Left cardiac atrium (tissue), 4 donors: ENCODE measurements around the gene IMMT. TPM values are rescaled to one million over a fixed set of nuclear protein-coding genes. Genes with fewer than 3 reads are reported as not detected.

Experiments
- ATAC-seq, 2 donors: fragments of 200-7000 bp; cut with Tn5 transposase; one replicate each; pipeline ENCODE4 v1.9.1; 2020; ENCODE audit warnings: mild to moderate bottlenecking in 2 of 2, moderate library complexity in 2 of 2
- DNase-seq: peaks from one replicate; pipeline ENCODE4 v3.0.0-alpha.2; 2020
- intact Hi-C, 2 donors: fragments of 100-400 bp; cut with DNase I; formaldehyde crosslinking; loops; one replicate each; pipeline versions ENCODE4 v1.14.1 to v1.15.1; 2022 to 2023
- total RNA-seq, 2 donors: library from RNA; stranded (reverse); fragmentation: NEBNext Ultra II Directional; extraction: Animal tissue kit (Norgen Biotek cat#: 25700); gene quantifications; one replicate each; pipeline ENCODE4 v1.2.1, GENCODE V29; 2021
- donor health status: DM: no; HTN: yes; CAD: no.
- donor health status: DM: no; HTN: yes; CAD: no; lungs with severe emphysema.
- donor health status: DM: yes; HTN: yes; CAD: no.
- donor health status: Dilated cardiomyopathy.

The IMMT gene
- total RNA-seq, 2 donors from 2014 or later: 188 to 212 TPM

DNA sequence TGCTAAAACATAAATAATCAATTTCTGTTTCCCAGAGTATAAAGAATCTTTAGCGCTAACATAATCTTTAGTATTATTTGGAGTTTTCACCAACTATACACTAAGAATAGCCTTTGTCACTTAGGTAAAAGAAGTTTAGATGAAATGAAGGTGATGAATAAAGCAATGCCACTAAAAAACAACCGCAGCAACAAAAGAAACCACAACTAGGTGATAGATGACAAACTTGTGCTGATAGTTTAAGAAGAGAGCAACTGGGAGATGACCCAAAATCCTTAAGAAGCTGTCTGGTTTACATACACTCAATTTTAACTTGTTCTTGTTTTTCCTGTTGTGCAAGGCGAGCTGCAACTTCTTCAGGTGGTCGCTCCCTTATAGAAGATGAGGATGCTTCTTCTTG lies 24.8 kb downstream of the IMMT start:
- ATAC-seq: no peak
- no peak for DNase-seq
- intact Hi-C loops: loop anchor here in 1 of 2 donors (5.0 kb wide), 1 partner anchor 38 kb away; no protein-coding TSS in a partner anchor

DNA sequence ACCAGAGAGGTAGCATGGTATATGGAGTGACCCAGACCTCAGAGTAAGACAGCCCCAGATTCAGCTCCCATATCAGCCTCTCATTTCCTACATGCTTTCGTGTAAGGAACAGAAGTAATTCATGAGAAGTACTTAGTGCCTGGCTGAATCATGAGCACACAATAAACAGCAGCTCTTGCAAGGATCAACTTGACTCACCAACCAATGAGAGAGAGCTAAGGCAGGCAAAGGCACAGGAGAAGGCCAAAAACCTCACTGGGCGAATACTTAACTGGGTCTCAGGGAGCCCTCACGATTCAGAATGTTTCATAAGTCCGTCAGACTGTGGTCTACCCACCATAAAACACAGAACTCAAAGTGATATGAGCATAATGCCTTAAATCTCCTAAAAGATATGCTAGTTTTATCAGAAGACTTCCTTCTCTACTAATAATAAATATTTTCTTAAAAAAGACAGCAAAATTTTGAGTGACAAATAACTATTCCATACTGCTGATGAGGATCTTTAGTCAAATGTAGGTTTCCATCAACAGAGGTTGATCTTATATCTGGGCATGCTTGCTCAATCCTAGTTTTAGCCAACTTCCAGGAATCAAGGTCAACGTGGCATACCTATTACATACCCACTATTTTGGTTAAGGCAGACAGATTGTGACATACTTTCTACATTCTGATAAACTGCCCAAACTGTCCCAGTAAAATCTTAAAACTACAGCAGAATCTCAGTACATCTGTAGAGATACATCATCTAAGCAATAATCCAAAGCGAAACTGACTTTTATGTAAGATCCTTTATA lies 34.9 kb downstream of the IMMT start:
- DNase-seq: no peak
- no peak for ATAC-seq
- intact Hi-C loops: loop anchor here (5.0 kb wide), 2 partner anchors 33 to 38 kb away; no protein-coding TSS in a partner anchor

DNA sequence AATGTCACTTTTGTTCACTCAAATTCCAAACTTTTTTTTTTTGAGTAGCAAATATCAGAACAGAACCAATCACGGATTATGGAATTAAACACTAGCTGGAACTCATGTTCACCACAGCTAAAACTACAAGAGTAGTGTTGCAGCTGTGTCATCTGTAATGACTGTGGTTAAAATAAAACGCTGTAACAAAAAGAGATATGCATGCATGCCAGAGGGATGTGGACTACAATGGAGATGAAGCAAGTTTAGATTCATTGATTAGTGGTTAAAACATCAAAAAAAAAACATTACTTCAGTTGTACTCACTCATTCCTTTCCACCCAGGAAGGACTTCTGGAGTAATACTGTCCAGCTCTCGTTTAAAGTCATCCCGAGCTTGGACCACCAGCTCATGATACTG lies 37.0 kb downstream of the IMMT start:
- DNase-seq (no peak), ATAC-seq (no peak)
- intact Hi-C loops: no loop called here

DNA sequence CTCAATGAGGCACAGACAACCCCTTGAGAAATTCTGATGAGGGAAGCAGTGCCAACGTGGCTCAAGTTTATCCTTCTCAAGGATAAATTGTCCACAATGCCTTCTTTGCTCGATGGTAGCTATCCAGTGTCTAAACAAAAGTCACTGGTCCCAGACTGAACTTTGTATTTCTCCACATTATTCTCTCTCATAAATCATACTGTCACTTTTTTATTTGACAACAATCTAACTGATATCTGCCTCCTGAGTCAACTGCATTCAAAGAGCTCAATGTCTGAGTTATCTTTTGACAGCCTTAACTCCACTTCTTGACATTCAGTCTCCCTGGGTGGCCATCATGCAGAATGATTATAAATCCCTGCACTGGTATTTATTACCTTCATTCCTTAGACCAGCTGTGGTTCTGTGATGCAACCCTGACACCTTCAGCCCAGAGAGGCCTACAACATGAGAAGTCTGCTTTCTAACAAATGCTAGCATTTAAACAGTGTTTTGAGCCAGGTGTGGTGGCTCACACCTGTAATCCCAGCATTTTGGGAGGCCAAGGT lies 38.2 kb downstream of the IMMT start:
- intact Hi-C loops: no loop called here
- DNase-seq: no peak
- ATAC-seq: no peak

DNA sequence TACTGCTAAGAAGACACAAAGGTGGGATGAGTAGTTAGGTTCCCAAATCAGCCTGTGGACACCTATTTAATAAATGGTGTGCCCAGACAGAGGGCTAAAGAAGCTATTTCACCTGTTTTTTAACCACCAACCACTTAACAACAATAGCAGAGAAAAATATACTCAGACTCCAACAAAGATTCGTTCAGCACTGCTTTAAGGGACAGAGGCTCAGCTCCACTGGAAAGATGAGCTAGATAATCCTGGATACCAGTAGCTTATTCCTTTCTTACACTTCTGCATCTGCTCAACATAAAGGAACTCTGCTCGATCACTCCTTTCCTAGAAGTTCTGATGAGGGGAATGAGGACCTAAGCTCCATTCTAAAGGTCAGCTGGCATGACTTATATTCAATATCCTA lies 44.8 kb downstream of the IMMT start:
- intact Hi-C loops: no loop called here
- ATAC-seq (no peak), DNase-seq (no peak)

DNA sequence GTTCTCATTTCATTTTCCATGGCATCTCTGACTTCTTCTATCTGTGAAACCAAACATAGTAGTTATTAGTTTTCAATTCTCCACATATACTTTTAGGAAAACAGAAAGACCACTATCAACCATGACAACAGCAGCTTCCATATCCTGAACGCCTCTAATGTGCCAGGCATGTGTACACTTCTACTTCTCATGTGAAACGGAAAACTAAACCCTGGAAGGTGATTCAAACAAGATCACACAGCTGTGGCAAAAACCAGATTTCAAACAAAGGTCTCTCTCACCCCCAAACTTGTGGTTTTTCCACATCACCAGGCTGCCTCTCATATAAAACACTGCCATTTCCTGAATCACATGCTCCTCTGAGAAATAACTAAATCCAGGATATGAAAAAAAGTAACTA lies 47.5 kb downstream of the IMMT start:
- no peak for ATAC-seq
- intact Hi-C loops: no loop called here

DNA sequence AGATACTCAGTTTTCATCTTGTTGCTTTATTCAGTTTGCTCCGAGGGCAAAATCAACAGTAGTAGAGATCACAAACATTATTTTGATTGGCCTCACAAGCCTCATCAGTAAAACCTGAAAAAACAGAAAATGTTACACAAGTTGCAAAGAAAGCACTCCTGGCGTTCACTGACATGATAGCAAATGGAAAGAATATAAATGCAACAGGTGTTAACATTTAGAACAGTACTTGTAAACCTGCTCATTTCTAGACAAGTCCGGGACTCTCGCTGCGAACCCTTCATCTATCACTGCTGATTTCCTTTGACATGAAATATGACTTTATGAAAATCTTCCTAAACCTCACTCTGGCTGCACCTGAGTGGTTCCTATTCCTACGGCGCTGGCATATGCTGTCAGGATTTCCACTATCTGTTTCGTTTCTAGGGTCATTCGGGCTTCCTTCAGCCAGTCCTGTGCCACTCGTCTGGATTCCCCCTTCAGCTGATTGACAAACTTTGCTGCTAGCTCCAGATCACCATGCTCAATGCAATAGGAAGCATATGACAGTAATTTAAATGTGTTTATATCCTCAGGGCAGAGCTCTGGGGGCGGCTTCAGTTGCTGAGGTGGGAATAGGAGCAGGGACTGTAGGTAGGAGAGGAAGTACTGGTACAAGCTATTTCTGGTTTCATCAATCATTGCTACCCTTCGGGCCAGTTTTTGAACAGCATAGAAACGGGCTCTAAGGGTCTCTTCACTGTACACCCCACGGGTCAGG lies 51.2 kb downstream of the IMMT start:
- no peak for ATAC-seq
- no peak for DNase-seq
- intact Hi-C loops: no loop called here

More for the DNA sequence above, 47.5 kb downstream of the IMMT start:
- no peak for DNase-seq

DNA sequence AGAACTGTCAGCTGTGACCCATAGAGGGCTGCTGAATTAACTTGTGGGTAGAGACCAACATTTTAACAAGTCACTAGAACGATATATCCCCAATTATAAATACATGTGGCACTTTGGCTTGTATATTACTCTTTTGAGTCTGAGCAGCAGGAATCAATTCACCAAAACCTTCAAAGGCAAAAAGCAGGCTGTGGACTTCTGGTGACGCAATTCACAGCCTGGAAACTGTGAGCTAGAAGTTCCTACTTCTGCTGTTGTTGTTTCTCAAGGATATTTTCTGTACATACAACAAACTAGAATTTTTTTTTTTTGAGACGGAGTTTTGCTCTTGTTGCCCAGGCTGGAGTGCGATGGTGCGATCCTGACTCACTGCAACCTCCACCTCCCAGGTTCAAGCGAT lies 52.0 kb downstream of the IMMT start:
- intact Hi-C loops: no loop called here
- DNase-seq: no peak
- no peak for ATAC-seq

DNA sequence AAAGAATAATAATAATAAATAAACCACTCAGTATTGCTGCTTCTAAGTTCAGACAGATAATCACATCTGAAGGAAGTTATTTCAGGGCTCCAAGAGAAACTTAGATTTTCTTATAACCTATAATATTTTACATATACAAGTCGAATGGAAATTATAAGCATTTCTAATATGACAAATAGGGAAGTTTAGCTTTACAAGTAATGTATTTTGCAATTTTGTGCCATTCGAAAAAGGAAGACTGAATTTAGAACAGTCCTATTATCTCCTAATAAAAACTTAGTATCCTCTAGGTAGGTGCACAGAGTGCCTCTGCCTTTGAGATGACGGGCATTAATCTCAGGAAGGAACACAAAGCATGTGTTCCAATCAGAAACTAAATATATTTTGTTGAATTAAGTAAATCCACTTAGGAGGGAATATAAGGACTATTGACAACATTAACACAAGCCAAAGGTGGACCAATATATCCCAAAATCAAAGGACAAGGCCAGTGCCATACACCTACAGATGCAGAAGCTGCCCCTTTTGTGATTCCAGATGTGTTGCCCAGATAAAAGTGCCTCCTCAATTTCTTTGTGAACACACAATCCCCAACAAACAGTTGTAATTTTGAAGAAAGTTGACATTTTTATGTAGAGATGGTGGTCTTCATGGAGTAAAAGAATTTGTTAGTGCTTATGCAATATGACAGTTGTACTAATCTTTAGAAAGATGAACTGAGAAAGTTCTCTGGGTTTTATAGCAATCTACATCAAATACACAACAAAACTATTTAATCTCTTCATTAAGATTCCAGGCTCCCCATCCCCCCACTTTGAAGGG lies 52.6 kb downstream of the IMMT start:
- DNase-seq (no peak), ATAC-seq (no peak)
- intact Hi-C loops: no loop called here

DNA sequence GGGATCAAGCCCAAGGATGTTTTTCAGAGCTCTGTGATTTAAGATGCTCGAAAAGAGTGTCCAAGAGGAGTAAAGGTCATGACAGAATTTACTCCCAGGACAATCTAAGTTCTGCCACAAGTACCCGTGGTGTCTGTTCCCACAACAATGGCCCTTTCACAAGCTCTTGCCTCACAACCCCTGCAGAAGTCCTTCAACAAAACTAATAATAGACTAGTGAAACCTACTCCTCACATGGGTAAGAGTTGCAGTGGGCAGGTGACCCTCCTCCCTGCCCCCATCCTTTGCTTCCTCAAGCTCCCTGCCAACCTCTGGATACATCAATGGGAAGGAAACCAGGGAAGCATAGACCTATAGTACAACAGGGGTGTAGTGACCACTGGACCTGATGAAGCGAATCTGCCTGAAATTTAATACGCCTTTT lies 54.3 kb downstream of the IMMT start:
- ATAC-seq (no peak), DNase-seq (no peak)
- intact Hi-C loops: no loop called here

DNA sequence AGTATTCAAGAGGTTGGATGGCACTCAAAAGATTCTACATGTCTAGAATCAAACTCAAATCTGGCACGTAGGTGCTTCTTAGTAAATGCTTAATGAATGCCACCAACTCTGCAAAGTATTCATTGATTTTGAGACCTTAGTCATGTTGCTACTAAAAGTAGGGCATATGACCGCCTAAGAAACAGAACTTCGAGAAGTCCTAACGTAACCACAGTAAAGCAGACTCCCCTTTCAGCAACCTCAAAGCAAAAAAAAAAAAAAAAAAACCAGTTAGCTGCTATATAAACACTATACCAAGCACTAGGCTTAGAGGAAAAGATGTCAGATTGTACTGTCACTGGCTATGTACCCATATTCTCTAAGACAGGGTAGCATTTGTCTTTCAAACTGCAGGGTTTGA lies 55.3 kb downstream of the IMMT start:
- intact Hi-C loops: no loop called here
- DNase-seq (no peak), ATAC-seq (no peak)

DNA sequence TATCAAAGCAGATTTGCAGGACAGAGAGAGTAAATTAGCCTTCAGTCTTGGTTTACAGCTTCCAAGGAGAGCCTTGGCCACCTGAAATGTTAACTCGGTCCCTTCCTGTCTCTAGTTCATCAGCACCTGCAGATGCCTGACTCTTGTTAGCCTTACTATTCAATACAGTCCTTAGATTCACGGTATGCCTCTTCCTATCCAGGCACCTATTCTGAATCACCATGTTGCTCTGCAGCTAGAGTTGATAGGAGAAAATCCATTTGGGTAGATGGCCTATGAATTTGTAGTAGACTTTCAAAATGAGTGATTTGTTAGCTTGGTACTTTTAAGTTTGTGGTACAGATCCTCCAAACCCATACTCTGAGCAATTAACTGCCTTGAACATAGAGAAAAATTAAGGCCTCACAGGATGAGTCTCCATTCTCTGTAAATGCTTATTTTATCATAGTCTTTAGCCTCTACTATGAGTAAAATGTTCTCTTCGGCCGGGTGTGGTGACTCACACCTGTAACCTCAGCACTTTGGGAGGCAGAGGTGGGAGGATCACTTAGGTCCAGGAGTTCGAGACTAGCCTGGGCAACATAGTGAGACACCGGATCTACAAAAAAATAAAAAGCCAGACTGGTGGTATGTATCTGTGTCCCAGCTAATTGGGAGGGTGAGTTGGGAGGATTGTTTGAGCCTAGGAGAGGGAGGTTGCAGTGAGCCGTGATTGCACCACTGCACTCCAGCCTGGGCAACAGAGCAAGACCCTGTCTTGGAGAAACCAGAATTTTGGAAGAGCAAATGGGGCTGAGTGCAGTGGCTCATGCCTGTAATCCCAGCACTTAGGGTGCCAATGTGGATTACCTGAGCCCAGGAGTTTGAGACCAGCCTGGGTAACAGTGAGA lies 56.3 kb downstream of the IMMT start:
- DNase-seq: no peak
- no peak for ATAC-seq
- intact Hi-C loops: no loop called here

DNA sequence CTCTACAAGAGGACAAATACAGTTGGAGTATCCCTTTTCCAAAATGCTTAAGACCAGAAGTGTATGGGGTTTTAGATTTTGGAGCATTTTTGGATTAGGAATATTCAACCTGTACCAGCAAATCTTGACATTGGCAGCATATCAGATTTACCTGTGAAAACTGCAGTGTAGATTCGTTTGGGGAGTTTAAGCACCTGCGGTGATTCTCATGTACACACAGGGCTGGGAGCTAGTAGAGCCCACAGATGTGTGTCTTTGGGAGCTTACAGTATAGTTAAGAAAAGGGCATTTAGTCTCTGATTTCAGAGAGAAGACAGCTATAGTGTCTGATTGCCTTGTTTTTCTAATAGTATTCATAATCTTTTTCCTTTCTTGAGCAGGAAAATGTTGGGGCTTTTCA lies 59.1 kb downstream of the IMMT start:
- DNase-seq (no peak), ATAC-seq (no peak)
- intact Hi-C loops: no loop called here

DNA sequence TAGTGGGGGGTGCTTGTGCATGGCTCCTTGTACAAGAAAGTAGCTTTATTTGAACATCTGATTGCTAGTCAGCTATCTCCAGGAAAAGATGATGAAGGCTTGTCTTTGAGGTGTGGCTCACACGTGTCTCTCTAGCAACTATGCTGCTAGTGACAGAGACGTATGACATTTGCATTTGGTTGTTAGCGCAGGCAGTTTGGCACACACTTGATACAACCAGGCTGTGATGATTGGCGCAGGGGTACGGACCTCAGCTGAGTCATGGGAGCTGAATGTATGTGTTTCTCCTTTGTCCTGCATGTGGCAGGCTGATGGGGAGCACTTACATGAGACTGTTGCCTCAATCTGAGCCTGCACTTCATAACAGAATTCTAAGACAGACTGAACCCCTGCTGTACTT lies 59.6 kb downstream of the IMMT start:
- ATAC-seq (no peak), DNase-seq (no peak)
- intact Hi-C loops: no loop called here

DNA sequence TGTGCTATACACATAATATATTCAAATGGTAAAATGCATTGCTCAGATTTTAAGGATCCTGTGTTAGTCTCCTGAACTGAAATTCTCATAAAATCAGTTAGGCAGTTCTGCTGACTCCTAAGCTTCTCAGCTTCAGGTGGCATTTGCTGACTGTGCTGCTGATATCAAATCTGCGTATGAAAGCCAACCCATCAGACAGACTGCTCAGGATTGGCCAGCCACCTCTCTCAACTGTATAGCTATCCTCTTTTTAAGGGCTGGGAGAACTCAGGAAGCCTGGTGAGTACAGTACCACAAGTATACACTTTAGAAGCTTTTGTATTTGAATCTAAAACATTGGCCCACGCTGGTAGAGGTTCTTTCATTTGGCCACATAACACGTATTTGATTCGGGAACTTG lies 60.6 kb downstream of the IMMT start:
- DNase-seq: no peak
- ATAC-seq: no peak
- intact Hi-C loops: loop anchor here in 1 of 2 donors (5.0 kb wide), 1 partner anchor 38 kb away; no protein-coding TSS in a partner anchor

DNA sequence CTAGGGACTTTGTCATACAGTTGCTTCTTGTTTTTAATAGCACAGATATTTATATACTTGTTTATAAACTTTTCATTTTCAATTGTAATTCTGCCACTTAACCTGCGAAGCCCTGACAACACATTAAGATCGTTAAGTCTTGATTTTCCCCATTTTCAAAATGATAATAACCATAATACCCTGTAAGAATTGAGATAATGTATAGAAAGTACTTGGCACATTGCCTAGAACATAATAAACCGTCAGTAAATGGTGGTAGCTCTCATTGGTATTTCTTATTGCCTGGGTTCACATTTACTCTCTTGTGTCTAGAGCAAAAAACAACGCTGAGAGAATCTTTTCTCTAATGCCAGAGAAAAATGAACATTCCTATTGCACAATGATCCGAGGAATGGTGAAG lies 70.6 kb downstream of the IMMT start:
- ATAC-seq (no peak), DNase-seq (no peak)
- intact Hi-C loops: loop anchor here (5.0 kb wide), 1 partner anchor 38 kb away; no protein-coding TSS in a partner anchor

DNA sequence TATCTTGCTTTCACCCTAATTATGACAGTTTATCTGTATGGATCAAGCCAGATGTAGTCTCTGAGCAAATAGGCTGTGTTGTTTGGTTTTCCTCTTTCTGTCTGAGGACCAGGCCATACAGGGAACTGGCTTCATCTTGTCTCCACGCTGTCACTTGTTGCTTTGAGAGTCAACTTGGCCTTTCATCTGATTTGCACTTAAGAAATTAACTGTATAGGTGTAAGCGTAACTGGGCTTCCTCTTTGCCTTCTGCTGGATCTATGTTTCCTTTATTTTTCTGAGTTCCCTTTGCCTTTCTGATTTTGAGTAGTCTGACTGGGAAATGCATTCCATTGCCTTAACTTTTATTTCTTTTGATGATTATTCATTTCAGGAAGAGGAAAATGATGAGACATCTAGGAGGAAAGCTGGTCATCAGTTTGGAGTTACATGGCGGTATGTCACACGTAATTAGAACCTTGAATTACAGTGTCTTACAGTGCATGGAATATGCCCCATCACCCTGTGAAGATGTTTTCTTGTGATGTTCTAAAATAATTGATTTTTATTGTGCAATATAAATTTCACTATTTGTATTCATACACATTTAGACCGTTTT lies 71.8 kb downstream of the IMMT start:
- DNase-seq: no peak
- no peak for ATAC-seq
- intact Hi-C loops: loop anchor here in 1 of 2 donors (5.0 kb wide), 1 partner anchor 39 kb away; no protein-coding TSS in a partner anchor

DNA sequence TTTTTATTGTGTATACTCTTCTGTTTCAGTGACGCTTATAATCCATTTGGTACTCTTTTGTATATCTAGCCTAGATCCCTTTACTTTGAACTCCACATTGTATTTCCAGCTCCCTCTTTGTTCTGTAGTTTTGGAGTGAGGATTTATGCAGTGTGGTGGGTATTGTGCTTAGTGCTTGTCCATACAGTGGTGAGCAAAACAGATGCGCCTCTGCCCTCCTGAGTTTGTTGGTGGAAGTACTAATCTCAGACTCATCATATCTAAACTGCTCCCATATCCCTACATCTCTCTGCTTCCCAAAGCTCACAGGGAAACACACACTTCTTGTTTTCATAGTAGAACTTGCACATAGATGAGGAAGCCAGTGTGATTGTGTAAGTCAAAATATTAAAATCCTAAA lies 77.1 kb downstream of the IMMT start:
- DNase-seq: no peak
- no peak for ATAC-seq
- intact Hi-C loops: no loop called here
